ENCODE results near the gene STK38. TPM values are rescaled to one million over a fixed set of nuclear protein-coding genes. Genes with fewer than 3 reads are reported as not detected.
"Not testable (repeated sequence)": the region's sequence is repeated elsewhere in the genome, so short reads cannot be mapped to it uniquely, and the experiment has no call there.

The STK38 gene
- total RNA-seq, 4 donors from 2014 or later, result 23.0 to 33.8 (median 27.0) TPM

GRCh38 chr6:36593569-36594028 lies 46.3 kb upstream of the STK38 start:
- peak overlapping the region; percentile 94 for H3K27ac ChIP-seq
- no peaks in the 10 kb centered on the region for H3K27me3 ChIP-seq
- H3K4me1 ChIP-seq, result peaks cover 34% of the 10 kb centered on the region
- peak; percentile 84 for DNase-seq (ENCODE audit: low spot score in 2 of 2)
- peak overlapping the region; percentile 70 for H3K4me3 ChIP-seq
- 5% methylated on average over 15 of the region's 15 CpGs for WGBS
- H3K9me3 ChIP-seq, result no peaks in the 10 kb centered on the region
- TF ChIP-seq CTCF (IDR thresholded peaks at IDR 0.05) (no peak), POLR2AphosphoS5 (IDR thresholded peaks at IDR 0.05) (peak in 1 of 3 donors; percentile 8)
- peaks cover 18% of the 10 kb centered on the region for H3K36me3 ChIP-seq

- H3K4me1 ChIP-seq, result peaks cover 20% of the 10 kb centered on the region
- H3K27me3 ChIP-seq, result no peaks in the 10 kb centered on the region
- no peaks in the 10 kb centered on the region for H3K9me3 ChIP-seq
- peaks cover 6% of the 10 kb centered on the region for H3K36me3 ChIP-seq
- TF ChIP-seq EP300 (IDR thresholded peaks at IDR 0.05), result no peak
- TF ChIP-seq POLR2AphosphoS5 (IDR thresholded peaks at IDR 0.05), result no peak
- TF ChIP-seq POLR2A (IDR thresholded peaks at IDR 0.05), result no peak
- no peak for TF ChIP-seq CTCF (IDR thresholded peaks at IDR 0.05)
- DNase-seq (ENCODE audit: low spot score in 2 of 2), result no peak
- WGBS, result 82% methylated on average over 12 of the region's 12 CpGs
- no peak overlapping the region for H3K4me3 ChIP-seq
- H3K27ac ChIP-seq, result peak overlapping the region; percentile 94
Measured at GRCh38 chr6:36592221-36592655, 45.0 kb upstream of the STK38 start.

DNA sequence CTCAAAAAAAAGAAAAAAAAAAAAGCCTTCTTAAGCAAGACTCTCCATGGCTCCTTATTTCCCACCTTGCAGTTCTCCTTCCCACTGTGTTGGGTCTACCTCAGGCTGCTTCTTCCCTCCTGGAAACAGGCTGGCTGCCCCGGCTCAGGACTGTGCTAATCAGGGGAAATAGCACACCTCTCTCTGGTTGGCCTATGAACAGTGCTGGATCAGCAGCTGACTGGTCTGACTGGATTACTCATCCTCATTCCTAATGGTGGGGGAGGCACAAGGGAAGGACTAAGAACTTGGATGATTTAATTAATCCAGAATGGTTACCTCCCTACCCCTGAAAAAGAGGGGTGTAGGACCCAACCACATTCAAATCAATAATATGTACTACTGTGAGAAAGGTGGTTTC lies 43.0 kb upstream of the STK38 start:
- 33% methylated on average over 1 of the region's 1 CpG for WGBS
- no peaks in the 10 kb centered on the region for H3K27me3 ChIP-seq
- peaks cover 13% of the 10 kb centered on the region for H3K4me1 ChIP-seq
- DNase-seq (ENCODE audit: low spot score in 2 of 2), result no peak
- TF ChIP-seq EP300 (IDR thresholded peaks at IDR 0.05), result no peak
- H3K27ac ChIP-seq, result no peak overlapping the region
- no peaks in the 10 kb centered on the region for H3K9me3 ChIP-seq
- H3K36me3 ChIP-seq, result no peaks in the 10 kb centered on the region
- no peak overlapping the region for H3K4me3 ChIP-seq

GRCh38 chr6:36589025-36589400 lies 41.7 kb upstream of the STK38 start:
- H3K9me3 ChIP-seq; DNase-seq (ENCODE audit: low spot score in 2 of 2); H3K27ac ChIP-seq; H3K36me3 ChIP-seq; H3K4me3 ChIP-seq; H3K27me3 ChIP-seq: not testable (repeated sequence)
- WGBS, result 96% methylated on average over 9 of the region's 9 CpGs
- peaks cover 13% of the 10 kb centered on the region for H3K4me1 ChIP-seq

DNA sequence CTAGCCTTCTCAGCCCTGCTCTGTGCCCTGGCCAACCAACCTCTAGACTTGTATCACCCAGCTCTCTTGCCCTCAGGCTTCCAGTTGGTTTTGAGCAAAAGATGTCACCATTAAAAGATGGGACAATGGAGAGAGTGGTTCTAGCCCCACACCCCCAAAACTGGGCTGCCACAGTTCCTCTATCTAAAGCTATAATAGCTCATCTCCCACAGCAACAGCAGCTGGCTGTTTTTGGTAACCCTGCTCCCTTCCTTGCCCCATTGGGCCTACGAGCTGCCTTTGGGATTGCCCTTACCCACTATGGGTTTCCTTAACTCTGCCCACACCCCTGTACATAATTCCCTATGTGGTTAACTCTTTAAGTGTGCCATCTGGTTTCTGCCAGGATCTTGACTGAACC lies 39.3 kb upstream of the STK38 start:
- WGBS, result 67% methylated on average over 1 of the region's 1 CpG
- H3K9me3 ChIP-seq, result no peaks in the 10 kb centered on the region

GRCh38 chr6:36581716-36582115 lies 34.4 kb upstream of the STK38 start:
- DNase-seq (ENCODE audit: low spot score in 2 of 2), result no peak
- 60% methylated on average over 4 of the region's 4 CpGs for WGBS
- Histone ChIP-seq H3K27me3 (no peaks in the 10 kb centered on the region), H3K4me1 (peaks cover 24% of the 10 kb centered on the region), H3K36me3 (no peaks in the 10 kb centered on the region), H3K9me3 (no peaks in the 10 kb centered on the region), H3K27ac (no peak overlapping the region), H3K4me3 (no peak overlapping the region)
- TF ChIP-seq POLR2A (IDR thresholded peaks at IDR 0.05) (no peak), CTCF (IDR thresholded peaks at IDR 0.05) (no peak), POLR2AphosphoS5 (IDR thresholded peaks at IDR 0.05) (no peak), EP300 (IDR thresholded peaks at IDR 0.05) (no peak)

More for the DNA sequence above, 39.3 kb upstream of the STK38 start:
- no peak overlapping the region for H3K4me3 ChIP-seq
- no peaks in the 10 kb centered on the region for H3K4me1 ChIP-seq
- H3K27me3 ChIP-seq, result no peaks in the 10 kb centered on the region
- H3K27ac ChIP-seq, result no peak overlapping the region
- TF ChIP-seq CTCF (IDR thresholded peaks at IDR 0.05) (no peak), POLR2AphosphoS5 (IDR thresholded peaks at IDR 0.05) (no peak), EP300 (IDR thresholded peaks at IDR 0.05) (no peak), POLR2A (IDR thresholded peaks at IDR 0.05) (no peak)
- no peak for DNase-seq (ENCODE audit: low spot score in 2 of 2)
- H3K36me3 ChIP-seq, result no peaks in the 10 kb centered on the region
